IMR-90 (cell line): ENCODE results near the gene CEMP1. TPM values are rescaled to one million over a fixed set of nuclear protein-coding genes. Genes with fewer than 3 reads are reported as not detected.
A peak's percentile ranks its signal among the peaks of the same experiment; 100 is the strongest.

Experiments used
- ATAC-seq: fragments of 200-7000 bp; cut with Tn5 transposase; 2 replicates; pipeline ENCODE4 v1.9.1; 2020; ENCODE audit warnings: low read depth, mild to moderate bottlenecking, moderate library complexity
- BruUV-seq: library from RNA; stranded (reverse); fragments of 400-500 nt; replicated peaks from 2 replicates; lab custom pipeline; 2021; lab: Mats Ljungman, UMichigan
- CTCF ChIA-PET: fragments of 300-600 bp; formaldehyde crosslinking; extraction: SDS; loops from one replicate; lab custom pipeline; 2021; ENCODE audit warnings: antibody characterized with exemption; lab: Yijun Ruan, JAX
- POLR2A ChIA-PET: fragments of 300-600 bp; sonication (Branson Sonifier 250); formaldehyde crosslinking; loops from one replicate; lab custom pipeline; 2022; ENCODE audit warnings: antibody characterized with exemption; ENCODE audit not compliant: unreplicated experiment; lab: Charles Lee
- DNase-seq: peaks from one replicate; pipeline ENCODE4 v3.0.0; 2013
- H2AFZ ChIP-seq: replicated peaks from 2 replicates; pipeline ENCODE3; 2013; ENCODE audit warnings: low read length, mild to moderate bottlenecking; ENCODE audit not compliant: poor library complexity
- H2AK5ac ChIP-seq: 2 replicates; pipeline ENCODE4 v1.6.1; 2013; ENCODE audit warnings: low read depth, low read length, inconsistent platforms
- H2AK9ac ChIP-seq: replicated peaks from 2 replicates; pipeline ENCODE3; 2013; ENCODE audit warnings: mild to moderate bottlenecking, low read depth, low read length, moderate library complexity; ENCODE audit not compliant: poor library complexity
- H2BK120ac ChIP-seq: 2 replicates; pipeline ENCODE4 v1.6.1; 2013; ENCODE audit warnings: low read depth, low read length, inconsistent platforms
- H2BK15ac ChIP-seq: 3 replicates; pipeline ENCODE4 v1.6.1; 2013; ENCODE audit warnings: low read depth, low read length, inconsistent platforms
- H2BK20ac ChIP-seq: 2 replicates; pipeline ENCODE4 v1.6.1; 2013; ENCODE audit warnings: low read depth, mild to moderate bottlenecking, inconsistent platforms, low read length, moderate library complexity
- H2BK5ac ChIP-seq: 2 replicates; pipeline ENCODE4 v1.6.1; 2013; ENCODE audit warnings: mild to moderate bottlenecking, low read depth, low read length, inconsistent platforms; ENCODE audit not compliant: poor library complexity, severe bottlenecking
- H3K14ac ChIP-seq: replicated peaks from 2 replicates; pipeline ENCODE4 v1.6.1; 2013; ENCODE audit warnings: low read depth, low read length, inconsistent platforms
- H3K18ac ChIP-seq: 2 replicates; pipeline ENCODE4 v1.6.1; 2013; ENCODE audit warnings: low read depth, low read length, control low read depth
- H3K23ac ChIP-seq: 2 replicates; pipeline ENCODE4 v1.6.1; 2013; ENCODE audit warnings: low read depth, low read length, inconsistent platforms
- H3K27ac ChIP-seq: 2 replicates; pipeline ENCODE4 v1.5.1; 2013; ENCODE audit warnings: mild to moderate bottlenecking, control low read depth, low read length; ENCODE audit not compliant: insufficient read depth
- H3K27me3 ChIP-seq: 2 replicates; pipeline ENCODE4 v1.6.1; 2013; ENCODE audit warnings: low read length; ENCODE audit not compliant: control insufficient read depth, insufficient read depth
- H3K36me3 ChIP-seq: 2 replicates; pipeline ENCODE4 v1.6.1; 2013; ENCODE audit warnings: low read length, mixed read lengths; ENCODE audit not compliant: control insufficient read depth, insufficient read depth
- H3K4ac ChIP-seq: 2 replicates; pipeline ENCODE4 v1.6.1; 2013; ENCODE audit warnings: low read depth, low read length, inconsistent platforms
- H3K4me1 ChIP-seq: 2 replicates; pipeline ENCODE4 v1.6.1; 2013; ENCODE audit warnings: low read length, mixed read lengths; ENCODE audit not compliant: control insufficient read depth, insufficient read depth
- H3K4me2 ChIP-seq: 2 replicates; pipeline ENCODE4 v1.6.1; 2013; ENCODE audit warnings: low read depth, mild to moderate bottlenecking, control low read depth, low read length, moderate library complexity
- H3K4me3 ChIP-seq: 2 replicates; pipeline ENCODE4 v1.5.1; 2013; ENCODE audit warnings: low read depth, mild to moderate bottlenecking, control low read depth, low read length, moderate library complexity; ENCODE audit not compliant: insufficient read depth
- H3K56ac ChIP-seq: 2 replicates; pipeline ENCODE4 v1.6.1; 2013; ENCODE audit warnings: low read length, inconsistent platforms; ENCODE audit not compliant: insufficient read depth; ENCODE audit errors: extremely low read depth
- H3K79me1 ChIP-seq, 2 experiments: 2 replicates each; pipeline ENCODE4 v1.6.1; 2013; ENCODE audit warnings: low read length in 2 of 2, inconsistent platforms in 1 of 2, low read depth in 1 of 2
- H3K9ac ChIP-seq: 2 replicates; pipeline ENCODE4 v1.6.1; 2013; ENCODE audit warnings: low read depth, low read length, control low read depth
- H3K9me1 ChIP-seq: 2 replicates; pipeline ENCODE4 v1.6.1; 2013; ENCODE audit warnings: low read length, inconsistent platforms; ENCODE audit not compliant: insufficient read depth
- H3K9me3 ChIP-seq: 2 replicates; pipeline ENCODE4 v1.6.1; 2013; ENCODE audit warnings: low read length; ENCODE audit not compliant: control insufficient read depth, insufficient read depth
- H4K20me1 ChIP-seq: 2 replicates; pipeline ENCODE4 v1.6.1; 2013; ENCODE audit warnings: low read length, inconsistent platforms; ENCODE audit not compliant: insufficient read depth
- H4K5ac ChIP-seq: 2 replicates; pipeline ENCODE4 v1.6.1; 2013; ENCODE audit warnings: mild to moderate bottlenecking, low read depth, low read length, control low read depth
- H4K8ac ChIP-seq, 2 experiments: 2 replicates each; pipeline ENCODE4 v1.6.1; 2013; ENCODE audit warnings: low read depth in 2 of 2, low read length in 2 of 2, control low read depth in 1 of 2, inconsistent platforms in 1 of 2
- H4K91ac ChIP-seq: 2 replicates; pipeline ENCODE4 v1.6.1; 2013; ENCODE audit warnings: low read depth, low read length, inconsistent platforms; ENCODE audit not compliant: insufficient read depth
- BHLHE40 ChIP-seq: fragments of 150-350 bp; IDR thresholded peaks from 2 replicates; pipeline ENCODE4 v1.6.1; 2016; ENCODE audit warnings: mild to moderate bottlenecking, low read depth, low read length
- CEBPB ChIP-seq: IDR thresholded peaks from 2 replicates; pipeline ENCODE4 v1.6.1; 2012; ENCODE audit warnings: low read depth, low read length, improper control_type of control experiment
- FOS ChIP-seq: fragments of 150-350 bp; IDR thresholded peaks from 2 replicates; pipeline ENCODE4 v1.6.1; 2016; ENCODE audit warnings: low read depth, low read length
- MAFK ChIP-seq: IDR thresholded peaks from 2 replicates; pipeline ENCODE4 v1.6.1; 2012; ENCODE audit warnings: low read depth, low read length, improper control_type of control experiment
- MAZ ChIP-seq: IDR thresholded peaks from 2 replicates; pipeline ENCODE4 v1.6.1; 2012; ENCODE audit warnings: low read depth, mild to moderate bottlenecking, low read length, improper control_type of control experiment, moderate library complexity, borderline replicate concordance
- NFE2L2 ChIP-seq: fragments of 150-350 bp; IDR thresholded peaks from 2 replicates; pipeline ENCODE4 v1.6.1; 2016; ENCODE audit warnings: low read depth, mild to moderate bottlenecking, low read length
- POLR2A ChIP-seq: IDR thresholded peaks from 2 replicates; pipeline ENCODE4 v1.6.1; 2012; ENCODE audit warnings: mild to moderate bottlenecking, low read depth, low read length
- RAD21 ChIP-seq: IDR thresholded peaks from 2 replicates; pipeline ENCODE4 v1.6.1; 2012; ENCODE audit warnings: low read length, improper control_type of control experiment
- RCOR1 ChIP-seq: IDR thresholded peaks from 2 replicates; pipeline ENCODE4 v1.6.1; 2012; ENCODE audit warnings: mild to moderate bottlenecking, low read length, improper control_type of control experiment; ENCODE audit not compliant: insufficient replicate concordance
- RFX5 ChIP-seq: IDR thresholded peaks from 2 replicates; pipeline ENCODE4 v1.8.0; 2012; ENCODE audit warnings: low read depth, mild to moderate bottlenecking, low read length, moderate library complexity
- SMC3 ChIP-seq: fragments of 150-350 bp; IDR thresholded peaks from 2 replicates; pipeline ENCODE4 v1.6.1; 2016; ENCODE audit warnings: low read depth, mild to moderate bottlenecking, antibody characterized with exemption, low read length, moderate library complexity
- WGBS, 2 experiments: methylation state at CpG; one replicate each; pipeline versions ENCODE4 v1.1.5 to v1.1.7; 2013; ENCODE audit warnings: missing lambda C conversion rate in 2 of 2; ENCODE audit not compliant: insufficient read length in 1 of 2; ENCODE audit errors: extremely low coverage in 2 of 2; 5-methylcytosine and 5-hydroxymethylcytosine counted together
- dilution Hi-C: fragments of 300-500 bp; cut with HindIII; formaldehyde crosslinking; loops from one replicate; pipeline ENCODE4 v1.14.3; 2018; ENCODE audit warnings: low sequenced_read_pairs; ENCODE audit not compliant: unreplicated experiment
- in situ Hi-C: fragments of 300-500 bp; cut with MboI; formaldehyde crosslinking; loops from 3 replicates; pipeline ENCODE4 v1.14.3; 2019; ENCODE audit warnings: low sequenced_read_pairs, inconsistent platforms, mixed read lengths
- intact Hi-C: fragments of 100-400 bp; cut with micrococcal nuclease; formaldehyde crosslinking; loops from 2 replicates; pipeline ENCODE4 v1.10.0; 2022
- polyA plus RNA-seq, 3 experiments: library from polyadenylated mRNA; depleted of rRNA; stranded (reverse); fragments of >200 nt; gene quantifications; 2 replicates each; pipeline ENCODE4 v1.2.3, GENCODE V29; 2012; ENCODE audit warnings: low replicate concordance in 1 of 3
- total RNA-seq: library from RNA; depleted of rRNA; stranded (reverse); fragments of >200 nt; gene quantifications from 2 replicates; pipeline ENCODE4 v1.2.3, GENCODE V29; 2012
- TF ChIP-seq, protein P1 (sequence below): fragments of 150-350 bp; IDR thresholded peaks from 2 replicates; pipeline ENCODE4 v1.6.1; 2017; ENCODE audit warnings: mild to moderate bottlenecking, antibody characterized with exemption, low read length, low read depth
- TF ChIP-seq, protein P2 (sequence below): conservative IDR thresholded peaks from 2 replicates; pipeline ENCODE4 v1.5.1; 2012; ENCODE audit warnings: mild to moderate bottlenecking, low read depth, low read length, improper control_type of control experiment
- TF ChIP-seq, protein P3 (sequence below): fragments of 150-350 bp; IDR thresholded peaks from 2 replicates; pipeline ENCODE4 v1.6.1; 2016; ENCODE audit warnings: low read depth, mild to moderate bottlenecking, low read length, moderate library complexity, borderline replicate concordance

Gene CEMP1
- total and polyA plus RNA-seq, 2 of the 4 experiments (the other 2 are of a cell fraction) = not detected

DNA sequence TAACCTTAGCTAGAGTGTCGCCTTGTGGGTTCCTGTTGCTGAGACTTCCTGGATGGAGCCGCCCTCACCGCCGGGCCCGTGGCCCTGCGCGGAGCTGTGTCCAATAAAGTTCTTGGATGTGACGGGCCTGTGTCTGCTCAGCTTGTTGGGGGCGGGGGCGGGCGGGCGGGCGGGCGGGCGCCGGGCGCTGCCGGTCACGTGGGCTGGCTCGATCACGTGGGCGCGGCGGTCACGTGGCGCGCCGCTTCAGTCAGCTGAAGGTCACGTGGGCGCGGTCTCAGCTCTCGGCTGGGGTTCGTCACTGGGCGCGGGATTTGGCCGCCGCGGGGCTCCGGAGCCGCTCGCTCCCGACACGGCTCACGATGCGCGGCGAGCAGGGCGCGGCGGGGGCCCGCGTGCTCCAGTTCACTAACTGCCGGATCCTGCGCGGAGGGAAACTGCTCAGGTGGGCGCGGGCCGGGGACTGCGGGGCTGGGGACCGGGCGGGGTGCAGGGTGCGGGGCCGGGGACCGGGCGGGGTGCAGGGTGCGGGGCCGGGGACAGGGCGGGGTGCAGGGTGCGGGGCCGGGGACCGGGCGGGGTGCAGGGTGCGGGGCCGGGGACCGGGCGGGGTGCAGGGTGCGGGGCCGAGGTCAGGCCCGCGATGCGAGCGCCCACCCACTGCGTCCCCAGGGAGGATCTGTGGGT is 11.0 kb downstream of the CEMP1 start, which contains the start of gene AMDHD2:
TSS of gene AMDHD2 (plus strand) at position 275 of the 687 bp plus-strand sequence. CDS start at position 363, 88 bp downstream.
- H3K27me3 ChIP-seq = no peaks in the 10 kb centered on the region
- H3K9me3 ChIP-seq = no peaks in the 10 kb centered on the region
- 0 out of 2 replicates have a peak within 1 kb of the TSS, but pooled peaks have one; percentile 24 for H4K5ac ChIP-seq
- H3K36me3 ChIP-seq = peaks cover 25% of the 10 kb centered on the region
- peak within 1 kb of the TSS; percentile 95 for H2AK5ac ChIP-seq
- 0% methylated on average over 18 of the region's 83 CpGs; no CpG with 5 or more reads in 1 of the 2 experiments for WGBS, 2 experiments
- peak within 1 kb of the TSS; percentile 99 for H2AFZ ChIP-seq
- H2AK9ac ChIP-seq = peak within 1 kb of the TSS; percentile 98
- intact Hi-C loops (no loop called here), in situ Hi-C loops (no loop called here), dilution Hi-C loops (no loop called here)
- ATAC-seq = peak; percentile 80
- H2BK5ac ChIP-seq = peak within 1 kb of the TSS; percentile 11
- ChIA-PET CTCF (interaction anchor here (0.6 kb wide), 1 partner anchor 1822 kb away, joined by 6 read pairs; no protein-coding TSS in a partner anchor), POLR2A (interaction anchor here (1.0 kb wide), 1 partner anchor 10 kb away, joined by 3 read pairs; no protein-coding TSS in a partner anchor)
- H3K4me3 ChIP-seq = peak within 1 kb of the TSS; percentile 61
- peak within 1 kb of the TSS; percentile 73 to 91; a peak in 3 of 4 replicates for H4K8ac ChIP-seq
- peak within 1 kb of the TSS; percentile 58; the same call in 1 of the 2 replicates for H2BK120ac ChIP-seq
- peak; percentile 89 for DNase-seq
- H4K91ac ChIP-seq = peak within 1 kb of the TSS; percentile 47; the same call in 1 of the 2 replicates
- peaks cover 49% of the 10 kb centered on the region for H4K20me1 ChIP-seq
- peak within 1 kb of the TSS; percentile 73 for H3K9ac ChIP-seq
- H3K14ac ChIP-seq = peak within 1 kb of the TSS; percentile 73
- peak within 1 kb of the TSS; percentile 62 for H3K27ac ChIP-seq
- H3K23ac ChIP-seq = peak within 1 kb of the TSS; percentile 66; the same call in 1 of the 2 replicates
- no peak within 1 kb of the TSS for H3K18ac ChIP-seq
- H3K79me1 ChIP-seq = peaks cover 20 to 67% of the 10 kb centered on the region in 2 experiments
- H3K4ac ChIP-seq = peak within 1 kb of the TSS; percentile 69
- H2BK15ac ChIP-seq = no peak within 1 kb of the TSS; the same call in 2 of the 3 replicates
- no peak within 1 kb of the TSS for H2BK20ac ChIP-seq
- H3K4me1 ChIP-seq = peaks cover 13% of the 10 kb centered on the region
- H3K9me1 ChIP-seq = peaks cover 19% of the 10 kb centered on the region
- BruUV-seq = no TSS peak
- peak within 1 kb of the TSS; percentile 98 for H3K4me2 ChIP-seq
- H3K56ac ChIP-seq = peak within 1 kb of the TSS; percentile 59
- TF ChIP-seq MAFK (no peak), RCOR1 (no peak), FOS (peak; percentile 99), MAZ (peak; percentile 42; the same call in 1 of the 2 replicates), RAD21 (no peak), POLR2A (peak; percentile 73), BHLHE40 (peak; percentile 89), SMC3 (no peak), NFE2L2 (0 out of 2 replicates have a peak, but pooled peaks have one; percentile 15), CEBPB (no peak), RFX5 (no peak)
- TF ChIP-seq, protein P1, sequence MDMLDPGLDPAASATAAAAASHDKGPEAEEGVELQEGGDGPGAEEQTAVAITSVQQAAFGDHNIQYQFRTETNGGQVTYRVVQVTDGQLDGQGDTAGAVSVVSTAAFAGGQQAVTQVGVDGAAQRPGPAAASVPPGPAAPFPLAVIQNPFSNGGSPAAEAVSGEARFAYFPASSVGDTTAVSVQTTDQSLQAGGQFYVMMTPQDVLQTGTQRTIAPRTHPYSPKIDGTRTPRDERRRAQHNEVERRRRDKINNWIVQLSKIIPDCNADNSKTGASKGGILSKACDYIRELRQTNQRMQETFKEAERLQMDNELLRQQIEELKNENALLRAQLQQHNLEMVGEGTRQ = peak; percentile 98
- TF ChIP-seq, protein P2, sequence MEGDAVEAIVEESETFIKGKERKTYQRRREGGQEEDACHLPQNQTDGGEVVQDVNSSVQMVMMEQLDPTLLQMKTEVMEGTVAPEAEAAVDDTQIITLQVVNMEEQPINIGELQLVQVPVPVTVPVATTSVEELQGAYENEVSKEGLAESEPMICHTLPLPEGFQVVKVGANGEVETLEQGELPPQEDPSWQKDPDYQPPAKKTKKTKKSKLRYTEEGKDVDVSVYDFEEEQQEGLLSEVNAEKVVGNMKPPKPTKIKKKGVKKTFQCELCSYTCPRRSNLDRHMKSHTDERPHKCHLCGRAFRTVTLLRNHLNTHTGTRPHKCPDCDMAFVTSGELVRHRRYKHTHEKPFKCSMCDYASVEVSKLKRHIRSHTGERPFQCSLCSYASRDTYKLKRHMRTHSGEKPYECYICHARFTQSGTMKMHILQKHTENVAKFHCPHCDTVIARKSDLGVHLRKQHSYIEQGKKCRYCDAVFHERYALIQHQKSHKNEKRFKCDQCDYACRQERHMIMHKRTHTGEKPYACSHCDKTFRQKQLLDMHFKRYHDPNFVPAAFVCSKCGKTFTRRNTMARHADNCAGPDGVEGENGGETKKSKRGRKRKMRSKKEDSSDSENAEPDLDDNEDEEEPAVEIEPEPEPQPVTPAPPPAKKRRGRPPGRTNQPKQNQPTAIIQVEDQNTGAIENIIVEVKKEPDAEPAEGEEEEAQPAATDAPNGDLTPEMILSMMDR = no peak
- TF ChIP-seq, protein P3, sequence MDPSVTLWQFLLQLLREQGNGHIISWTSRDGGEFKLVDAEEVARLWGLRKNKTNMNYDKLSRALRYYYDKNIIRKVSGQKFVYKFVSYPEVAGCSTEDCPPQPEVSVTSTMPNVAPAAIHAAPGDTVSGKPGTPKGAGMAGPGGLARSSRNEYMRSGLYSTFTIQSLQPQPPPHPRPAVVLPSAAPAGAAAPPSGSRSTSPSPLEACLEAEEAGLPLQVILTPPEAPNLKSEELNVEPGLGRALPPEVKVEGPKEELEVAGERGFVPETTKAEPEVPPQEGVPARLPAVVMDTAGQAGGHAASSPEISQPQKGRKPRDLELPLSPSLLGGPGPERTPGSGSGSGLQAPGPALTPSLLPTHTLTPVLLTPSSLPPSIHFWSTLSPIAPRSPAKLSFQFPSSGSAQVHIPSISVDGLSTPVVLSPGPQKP = no peak
